AML-193 (cell line): Measurements from ENCODE around the gene COL23A1.
"Not testable (repeated sequence)": the region's sequence is repeated elsewhere in the genome, so short reads cannot be mapped to it uniquely, and the experiment has no call there.

Experiments used
- DNase-seq, 2 experiments: peaks; one replicate each; lab custom pipeline; 2025; lab: John Stamatoyannopoulos, UW

Gene COL23A1

DNA sequence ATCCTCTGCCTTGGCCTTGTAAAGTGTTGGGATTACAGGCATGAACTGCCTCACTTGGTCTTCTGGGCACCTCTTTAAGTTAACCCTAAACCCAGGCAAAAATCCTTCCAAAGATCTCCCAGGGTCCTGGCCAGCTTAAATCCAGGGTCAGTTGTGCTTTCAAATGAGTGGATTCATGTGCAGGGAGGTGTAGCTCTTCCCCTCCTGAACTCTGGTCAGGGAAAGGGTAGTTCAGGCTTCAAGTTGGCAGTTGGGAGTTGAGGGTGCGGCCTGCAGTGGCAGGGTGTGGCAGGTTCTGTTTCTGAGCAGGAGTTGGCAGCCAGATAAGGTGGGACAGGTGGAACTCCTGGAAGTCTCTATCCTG, 382.3 kb downstream of the COL23A1 start:
- DNase-seq, result no peak

DNA sequence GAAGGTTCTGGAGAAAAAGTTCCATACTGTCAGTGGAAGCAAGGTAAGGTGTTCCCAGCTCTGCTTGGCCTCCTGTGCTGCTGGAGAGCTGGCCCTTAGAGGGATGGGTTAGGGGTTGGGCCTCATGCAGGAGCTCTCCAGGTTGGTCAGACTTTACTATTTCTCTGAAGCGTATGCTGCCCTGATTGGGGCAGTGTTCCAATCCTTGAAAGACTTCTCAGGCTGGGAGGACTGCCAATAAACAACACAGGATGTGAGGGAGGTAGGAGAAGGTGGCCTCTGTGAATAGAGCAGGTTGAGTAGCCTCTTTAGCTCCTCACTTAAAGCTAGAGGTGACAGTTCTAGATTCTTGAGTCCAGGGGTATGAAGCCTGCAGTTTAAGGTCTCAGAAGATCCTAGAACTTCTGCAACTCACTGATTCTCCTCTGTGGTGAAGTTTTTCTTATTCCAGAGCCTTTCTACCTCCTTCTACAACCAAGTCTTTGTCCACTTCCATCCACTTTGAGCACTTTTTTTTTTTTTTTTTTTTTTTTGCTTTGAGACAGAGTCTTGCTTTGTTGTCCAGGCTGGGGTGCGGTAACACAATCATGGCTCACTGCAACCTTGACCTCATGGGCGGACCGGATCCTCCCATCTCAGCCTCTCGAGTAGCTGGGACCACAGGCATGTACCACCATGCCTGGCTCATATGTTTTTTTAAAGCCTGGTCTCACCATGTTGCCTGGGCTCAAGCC, 382.8 kb downstream of the COL23A1 start:
- DNase-seq, result no peak

DNA sequence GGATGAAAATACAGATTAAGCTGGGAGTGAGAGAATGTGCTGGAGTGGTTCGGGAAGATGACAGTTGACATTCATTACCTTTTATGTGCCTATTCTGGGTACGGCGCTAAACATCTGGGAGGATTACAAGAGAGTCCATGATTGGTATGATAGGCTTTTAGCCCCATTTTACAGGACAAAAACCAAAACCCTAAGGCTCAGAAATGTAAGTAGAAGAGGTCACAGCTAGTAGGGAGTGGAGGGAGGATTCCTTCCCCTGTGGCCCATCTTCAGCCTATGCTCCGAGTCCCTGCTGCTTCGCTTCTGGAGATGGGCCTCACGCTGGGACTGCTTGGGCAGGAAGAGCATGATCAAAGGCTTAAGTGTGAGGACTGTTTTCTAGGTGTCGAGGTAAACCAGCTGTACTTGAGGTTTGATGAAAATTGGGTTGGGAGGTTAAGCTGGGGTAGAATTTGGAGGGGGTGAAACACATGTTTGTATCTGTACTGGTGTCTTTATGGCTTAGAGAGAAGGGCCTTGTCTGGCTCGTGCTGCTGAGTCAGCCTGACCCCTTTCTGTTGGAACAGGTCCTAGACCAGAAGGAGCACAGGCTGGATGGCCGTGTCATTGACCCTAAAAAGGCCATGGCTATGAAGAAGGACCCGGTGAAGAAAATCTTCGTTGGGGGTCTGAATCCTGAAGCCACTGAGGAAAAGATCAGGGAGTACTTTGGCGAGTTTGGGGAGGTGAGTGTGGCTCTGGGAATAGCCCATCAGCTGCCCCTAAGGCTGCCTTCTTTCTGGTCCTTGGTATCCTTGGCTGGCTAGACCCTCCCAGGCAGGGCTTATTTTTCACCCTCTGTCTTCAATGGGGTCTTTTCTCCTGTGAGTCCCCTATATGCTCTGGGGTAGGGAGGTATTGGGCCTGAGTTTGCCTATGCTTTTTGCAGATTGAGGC, 383.8 kb downstream of the COL23A1 start:
- DNase-seq, result no peak

DNA sequence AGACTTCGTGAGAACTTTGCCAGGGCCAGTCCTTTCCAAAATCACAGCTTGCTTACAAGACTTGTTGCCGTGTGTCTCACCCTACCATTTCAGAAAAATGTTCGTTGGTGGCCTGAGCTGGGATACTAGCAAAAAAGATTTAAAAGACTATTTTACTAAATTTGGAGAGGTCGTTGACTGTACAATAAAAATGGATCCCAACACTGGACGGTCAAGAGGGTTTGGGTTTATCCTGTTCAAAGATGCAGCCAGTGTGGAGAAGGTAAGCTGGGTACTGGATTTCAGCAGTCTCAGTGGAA, 384.5 kb downstream of the COL23A1 start:
- no peak for DNase-seq

DNA sequence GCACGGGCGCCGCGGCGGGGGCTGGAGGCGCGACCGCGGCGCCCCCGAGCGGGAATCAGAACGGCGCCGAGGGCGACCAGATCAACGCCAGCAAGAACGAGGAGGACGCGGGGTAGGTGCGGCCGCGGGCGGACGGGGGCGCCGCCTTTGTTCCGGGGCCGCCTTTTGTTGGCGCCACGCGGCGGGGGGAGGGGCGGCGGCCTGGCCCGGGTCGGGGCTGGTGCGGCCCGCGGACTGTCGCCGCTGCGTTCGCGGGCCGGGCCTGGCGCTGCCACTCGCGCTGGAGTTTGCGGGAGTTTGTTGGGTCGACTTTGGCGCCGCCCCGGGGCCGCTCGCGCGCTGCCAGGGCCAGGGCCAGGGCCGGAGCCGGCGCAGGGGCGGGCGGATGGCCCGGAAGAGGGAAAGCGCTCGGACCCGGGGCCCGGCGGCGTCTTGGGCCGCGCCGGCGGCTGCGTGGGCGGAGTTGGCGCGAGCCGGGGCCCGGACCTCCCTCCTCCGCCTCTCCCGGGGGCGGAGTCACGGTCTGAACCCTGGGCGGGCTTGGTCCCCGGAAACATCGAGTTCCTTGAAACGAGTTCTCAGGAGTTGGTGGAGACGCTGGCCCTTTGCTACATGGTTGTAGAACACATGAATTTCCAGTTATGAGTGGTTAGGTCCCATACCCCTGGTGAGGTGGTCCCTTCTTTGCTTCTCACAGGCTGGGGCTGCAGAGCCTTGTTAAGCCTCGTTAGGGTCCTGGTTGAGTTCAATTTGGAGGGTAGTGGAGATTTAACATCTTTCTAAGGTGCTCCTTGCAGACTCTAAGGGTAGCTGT, 385.1 kb downstream of the COL23A1 start:
- DNase-seq, result peak; percentile 63 to 66

DNA sequence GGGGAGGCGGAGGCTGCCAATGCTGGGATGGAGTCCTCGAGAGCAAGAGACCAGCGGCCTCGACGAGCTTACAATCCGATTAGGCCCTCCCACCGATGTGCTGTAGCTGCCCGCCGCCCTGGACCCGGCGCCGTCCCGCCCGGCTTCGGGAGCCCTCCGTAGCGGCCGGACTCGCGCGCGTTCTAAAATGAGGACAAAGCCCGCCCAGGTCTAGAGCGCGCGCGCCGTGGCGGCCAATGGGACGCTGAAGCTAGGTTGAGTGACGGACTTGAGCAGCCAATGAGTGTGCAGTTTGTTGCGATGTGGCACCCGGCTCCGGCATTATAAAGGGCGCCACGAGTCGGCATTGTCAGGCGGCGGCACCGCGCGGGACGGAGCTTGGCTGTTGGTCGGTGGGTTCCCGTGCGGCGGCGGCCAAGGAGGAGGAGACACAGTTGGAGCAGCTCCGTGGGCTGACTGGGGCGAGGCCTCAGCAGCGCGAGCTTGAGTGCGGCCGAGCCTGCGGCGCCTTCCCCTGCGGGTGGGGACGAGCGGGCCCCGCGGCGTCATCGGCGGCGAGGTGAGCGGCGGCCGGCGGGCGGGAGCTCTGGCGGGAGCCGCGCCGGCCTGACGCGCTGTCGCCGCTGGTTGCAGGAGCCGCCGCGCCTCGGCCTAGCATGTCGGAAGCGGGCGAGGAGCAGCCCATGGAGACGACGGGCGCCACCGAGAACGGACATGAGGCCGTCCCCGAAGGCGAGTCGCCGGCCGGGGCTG, 385.8 kb downstream of the COL23A1 start, which contains the start of gene HNRNPAB:
TSS of gene HNRNPAB (plus strand) at position 352 of the 753 bp plus-strand sequence. CDS start at position 657, 305 bp downstream.
- peak; percentile 86 to 89 for DNase-seq

DNA sequence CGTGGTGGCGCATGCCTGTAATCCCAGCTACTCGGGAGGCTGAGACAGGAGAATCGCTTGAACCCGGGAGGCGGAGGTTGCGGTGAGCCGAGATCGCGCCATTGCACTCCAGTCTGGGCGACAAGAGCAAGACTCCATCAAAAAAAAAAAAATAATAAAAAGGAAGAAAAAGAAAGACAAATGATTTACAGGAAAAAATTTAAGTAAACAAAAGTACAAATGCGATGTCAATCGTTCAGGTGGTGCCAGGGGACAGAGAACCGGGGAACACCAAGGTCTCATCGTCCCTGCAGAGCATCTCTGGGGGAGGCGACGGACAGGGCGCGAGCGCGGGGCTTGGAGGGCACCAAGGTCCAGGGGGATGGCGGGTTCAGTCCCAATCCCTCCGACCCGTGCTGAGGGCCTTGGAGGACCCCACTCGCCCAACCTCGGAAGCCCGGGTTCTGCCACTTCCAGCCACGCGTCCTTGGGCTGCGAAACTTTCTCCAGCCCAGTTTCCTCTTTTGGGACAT, 386.5 kb downstream of the COL23A1 start:
- no peak for DNase-seq

DNA sequence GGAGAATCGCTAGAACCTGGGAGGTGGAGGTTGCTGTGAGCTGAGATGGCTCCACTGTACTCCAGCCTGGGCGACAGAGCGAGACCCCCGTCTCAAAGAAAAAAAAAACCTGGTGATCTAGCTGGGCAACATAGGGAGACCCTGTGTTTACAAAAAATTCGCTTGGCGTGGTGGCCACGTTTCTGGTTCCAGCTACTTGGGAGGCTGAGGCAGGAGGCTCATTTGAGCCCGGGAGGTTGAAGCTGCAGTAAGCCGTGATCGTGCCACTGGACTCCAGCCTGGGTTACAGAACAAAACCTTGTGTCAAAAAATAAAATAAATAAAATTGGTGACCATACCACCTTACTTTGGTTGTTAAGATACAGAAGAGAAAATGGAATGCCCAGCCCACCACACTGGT, 387.7 kb downstream of the COL23A1 start:
- no peak for DNase-seq

DNA sequence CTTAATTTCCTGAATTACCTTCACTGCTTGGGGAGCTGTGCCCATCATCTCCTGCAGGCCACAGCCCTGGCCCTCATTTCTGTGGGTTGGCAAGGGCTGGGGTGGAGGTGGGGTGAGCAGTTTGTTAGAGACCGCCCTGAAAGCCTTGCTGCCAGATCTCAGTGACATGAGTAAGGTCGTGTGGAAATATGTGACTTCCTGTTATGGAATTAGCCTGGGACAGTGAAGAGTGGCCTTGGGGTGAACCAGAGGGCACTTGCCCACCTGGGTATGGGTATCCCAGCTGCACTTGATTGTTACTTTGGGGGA, 388.3 kb downstream of the COL23A1 start:
- peak; percentile 52 to 55 for DNase-seq

DNA sequence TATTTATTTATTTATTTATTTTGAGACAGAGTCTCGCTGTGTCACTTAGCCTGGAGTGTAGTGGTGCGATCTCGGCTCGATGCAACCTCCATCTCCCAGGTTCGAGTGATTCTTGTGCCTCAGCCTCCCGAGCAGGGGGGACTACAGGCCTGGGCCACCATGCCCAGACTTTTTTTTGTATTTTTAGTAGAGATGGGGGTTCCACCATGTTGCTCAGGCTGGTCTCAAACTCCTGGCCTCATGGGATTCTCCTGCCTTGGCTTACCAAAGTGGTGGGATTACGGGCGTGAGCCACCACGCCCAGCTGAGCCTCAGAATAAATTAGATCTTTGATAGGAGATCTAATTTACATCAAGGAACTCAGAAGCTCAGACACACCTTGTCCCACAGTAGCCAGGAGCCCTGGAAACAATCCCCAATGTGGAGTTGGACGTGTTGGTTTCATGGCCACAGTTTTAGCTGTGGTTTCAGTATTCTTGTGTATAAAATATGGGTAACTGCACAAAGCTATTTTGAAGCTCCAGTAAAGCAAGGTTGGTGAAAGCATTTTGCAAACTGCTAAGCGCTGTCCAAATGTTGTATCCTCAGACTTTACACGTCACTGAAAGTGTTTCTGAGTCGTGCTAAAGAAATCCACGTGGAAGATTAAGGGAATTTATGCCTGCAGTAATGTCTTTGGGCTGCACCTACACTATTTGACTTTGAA, 388.8 kb downstream of the COL23A1 start:
- no peak for DNase-seq

DNA sequence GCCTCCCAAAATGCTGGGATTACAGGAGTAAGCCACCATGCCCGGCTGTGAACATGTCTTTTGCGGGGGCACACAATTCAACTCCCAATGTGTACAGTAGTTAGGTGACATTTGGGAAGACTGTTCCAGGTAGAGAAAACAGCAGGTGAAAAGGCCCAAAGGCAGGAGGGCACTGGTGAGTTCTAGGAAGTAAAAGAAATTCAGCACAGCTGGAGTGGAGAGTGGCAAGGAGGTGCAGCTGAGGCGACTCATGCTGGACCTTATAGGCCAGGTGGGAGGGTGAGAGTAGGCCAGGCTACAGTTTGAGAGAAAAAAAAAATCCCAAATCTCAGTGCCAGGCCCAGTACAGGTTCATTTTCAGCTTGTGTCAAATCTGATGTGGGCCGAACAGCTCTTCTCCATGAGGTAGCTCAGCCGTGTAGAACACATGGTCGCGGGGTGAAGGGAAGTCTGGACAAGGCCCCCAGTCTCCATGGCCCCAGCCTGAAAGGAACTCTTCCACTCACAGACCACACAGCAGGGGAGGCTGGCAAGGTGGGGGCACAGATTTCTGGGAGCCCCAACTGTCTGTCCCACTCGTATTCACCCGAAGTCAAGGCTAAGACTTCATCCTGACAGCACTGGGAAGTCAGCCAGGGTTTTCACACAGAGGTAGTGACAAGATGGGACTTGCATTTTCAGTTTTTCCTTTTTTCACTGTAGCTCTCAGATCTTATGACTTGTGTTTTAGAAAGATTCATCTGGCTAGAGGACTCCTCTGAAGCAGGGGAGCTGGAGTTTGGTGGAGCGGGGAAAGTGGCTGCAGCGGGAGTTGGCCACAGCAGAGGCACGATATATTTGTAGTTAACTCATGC, 390.4 kb downstream of the COL23A1 start:
- DNase-seq, result no peak

DNA sequence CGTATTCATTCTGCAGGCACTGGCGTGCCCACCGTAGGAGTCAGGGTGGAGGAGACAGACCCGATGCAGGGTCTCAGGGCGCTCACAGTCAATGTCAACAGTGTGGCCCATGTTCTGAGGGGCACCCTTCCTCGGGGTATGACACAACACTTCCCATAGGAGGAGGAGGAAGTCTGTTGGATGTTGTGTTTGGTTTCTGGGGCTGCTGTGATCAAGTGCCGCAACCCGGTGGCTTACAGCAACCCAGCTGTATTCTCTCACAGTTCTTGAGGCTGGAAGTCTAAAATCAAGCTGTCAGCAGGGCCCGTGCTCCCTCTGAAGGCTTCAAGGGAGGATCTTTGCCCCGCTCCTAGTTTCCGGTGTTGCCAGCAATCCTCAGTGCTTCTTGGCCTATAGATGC, 391.5 kb downstream of the COL23A1 start:
- DNase-seq, result no peak

DNA sequence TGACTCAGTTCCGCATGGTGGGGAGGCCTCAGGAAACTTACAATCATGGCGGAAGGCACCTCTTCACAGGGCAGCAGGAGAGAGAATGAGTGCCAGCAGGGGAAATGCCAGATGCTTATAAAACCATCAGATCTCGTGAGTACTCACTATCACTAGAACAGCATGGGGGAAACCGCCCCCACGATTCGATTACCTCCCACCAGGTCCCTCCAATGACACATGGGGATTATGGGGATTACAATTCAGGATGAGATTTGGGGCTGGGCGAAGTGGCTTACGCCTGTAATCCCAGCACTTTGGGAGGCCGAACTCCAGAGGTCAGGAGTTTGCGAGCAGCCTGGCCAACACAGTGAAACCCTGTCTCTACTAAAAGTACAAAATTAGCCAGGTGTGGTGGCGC, 392.0 kb downstream of the COL23A1 start:
- not testable (repeated sequence) for DNase-seq

DNA sequence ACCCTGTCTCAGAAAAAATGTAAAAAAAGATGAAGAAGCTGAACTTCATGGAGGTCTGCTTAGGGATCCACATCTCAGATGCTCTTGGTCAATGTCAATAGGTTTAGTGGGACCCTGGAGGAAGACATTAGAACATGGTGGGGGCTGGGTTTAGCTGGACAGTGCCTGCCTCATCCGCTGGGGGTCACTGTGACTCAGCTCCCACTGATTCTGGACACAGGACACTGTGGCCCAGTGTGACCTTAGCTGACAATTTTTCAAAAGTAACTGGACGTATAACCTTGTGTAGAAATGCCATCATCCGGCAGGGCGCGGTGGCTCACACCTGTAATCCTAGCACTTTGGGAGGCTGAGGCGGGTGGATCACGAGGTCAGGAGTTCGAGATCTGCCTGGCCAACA, 393.2 kb downstream of the COL23A1 start:
- peak in 1 of 2 experiments; percentile 20 for DNase-seq

DNA sequence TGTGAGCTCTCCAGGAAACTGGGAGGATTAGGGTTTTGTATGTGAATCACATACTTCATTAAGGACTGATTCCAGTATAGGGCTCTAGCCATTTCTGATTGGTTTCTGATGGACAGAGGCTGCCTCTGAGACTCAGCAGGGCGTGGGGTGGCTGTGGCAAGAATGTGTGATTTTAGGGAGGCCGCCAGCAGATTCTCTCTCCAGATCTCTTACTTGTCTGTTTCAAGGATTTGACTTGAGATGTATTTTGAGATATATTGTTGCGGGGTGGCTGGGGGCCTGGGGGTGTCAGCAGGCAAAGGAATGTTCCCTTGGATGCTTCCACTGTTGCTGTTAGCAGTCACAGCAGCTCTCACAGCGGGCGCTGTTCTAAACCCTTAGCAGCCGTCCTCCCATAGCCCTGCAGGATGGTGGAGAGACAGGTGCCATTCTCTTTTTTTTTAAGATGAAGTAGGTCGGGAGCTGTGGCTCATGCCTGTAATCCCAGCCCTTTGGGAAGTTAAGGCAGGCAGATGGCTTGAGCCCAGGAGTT, 393.8 kb downstream of the COL23A1 start:
- no peak for DNase-seq

DNA sequence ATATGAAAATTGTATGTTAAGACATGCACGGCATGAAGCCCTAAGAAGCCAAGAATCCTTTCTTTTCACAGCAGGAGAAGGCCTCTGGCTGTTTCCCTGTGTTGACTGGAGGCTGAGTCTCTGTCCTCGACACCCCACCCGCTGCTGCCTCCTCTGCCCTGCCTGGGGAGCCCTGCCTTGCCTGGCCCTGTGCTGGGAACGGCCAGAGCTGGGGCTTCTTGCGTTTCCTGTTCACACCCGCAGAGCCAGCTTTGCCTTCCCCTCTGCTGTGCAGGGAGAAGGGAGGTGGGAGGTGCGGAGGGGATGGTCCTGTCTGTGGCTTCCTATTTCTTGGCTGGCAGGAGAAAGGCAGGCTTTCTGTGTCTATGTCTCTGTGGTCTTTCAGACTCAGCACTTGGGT, 396.2 kb downstream of the COL23A1 start:
- peak; percentile 24 to 46 for DNase-seq

DNA sequence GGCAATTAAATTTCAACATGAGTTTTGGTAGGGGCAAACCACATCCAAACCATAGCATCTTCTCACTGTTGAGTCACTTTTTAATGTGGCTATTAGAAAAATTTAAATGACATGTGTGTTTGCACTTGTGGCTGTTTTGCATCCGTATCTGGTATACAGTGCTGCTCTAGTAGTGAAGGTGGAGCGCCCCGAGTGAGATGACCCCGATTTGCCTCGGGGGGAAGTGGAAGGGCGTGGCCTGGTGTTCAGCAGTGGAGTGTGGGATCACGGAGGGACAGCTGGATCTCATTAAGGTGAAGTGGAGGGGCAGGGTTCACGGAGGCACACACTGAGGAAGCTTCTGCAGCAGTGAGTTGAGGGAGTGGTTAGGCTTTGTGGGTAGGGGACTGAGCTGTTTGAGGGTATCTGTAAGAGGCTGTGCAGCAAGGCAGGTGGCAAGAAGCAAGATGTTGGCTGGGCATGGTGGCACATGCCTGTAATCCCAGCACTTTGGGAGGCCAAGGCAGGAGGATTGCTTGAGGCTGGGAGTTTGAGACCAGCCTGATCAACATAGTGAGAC, 396.9 kb downstream of the COL23A1 start:
- no peak for DNase-seq

DNA sequence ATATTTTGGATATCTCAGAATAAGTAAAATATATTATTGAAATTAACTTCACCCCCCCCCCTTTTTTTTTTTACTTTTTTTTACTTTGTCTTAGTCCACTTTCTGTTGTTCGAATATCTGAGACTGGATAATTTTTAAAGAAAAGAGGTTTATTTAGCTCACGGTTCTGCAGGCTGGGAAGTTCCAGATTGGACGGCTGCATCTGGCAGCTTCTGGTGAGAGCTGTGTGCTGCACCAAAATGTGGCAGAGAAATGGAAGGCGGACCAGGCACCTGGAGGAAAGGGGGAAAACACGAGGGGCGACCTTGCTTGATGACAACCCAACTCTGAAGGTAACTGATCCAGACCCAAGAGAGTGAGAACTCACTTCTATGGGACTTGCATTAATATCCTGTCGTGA, 397.4 kb downstream of the COL23A1 start:
- no peak for DNase-seq

DNA sequence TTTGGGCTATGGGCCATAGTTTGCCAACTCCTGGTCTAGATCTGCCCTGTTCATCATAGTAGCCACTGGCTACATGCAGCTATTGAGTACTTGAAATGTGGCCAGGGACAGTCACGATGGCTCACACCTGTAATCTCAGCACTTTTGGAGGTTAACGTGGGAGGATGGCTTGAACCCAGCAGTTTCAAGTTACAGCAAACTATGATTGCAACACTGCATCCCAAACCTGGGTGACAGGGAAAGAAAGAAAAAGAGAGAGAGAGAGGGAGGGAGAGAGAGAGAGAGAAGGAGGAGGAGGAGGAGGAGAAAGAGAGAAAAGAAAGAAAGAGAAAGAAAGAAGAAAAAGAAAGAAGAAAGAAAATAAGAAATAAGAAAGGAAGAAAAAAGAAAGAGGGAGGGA, 397.9 kb downstream of the COL23A1 start:
- no peak for DNase-seq

DNA sequence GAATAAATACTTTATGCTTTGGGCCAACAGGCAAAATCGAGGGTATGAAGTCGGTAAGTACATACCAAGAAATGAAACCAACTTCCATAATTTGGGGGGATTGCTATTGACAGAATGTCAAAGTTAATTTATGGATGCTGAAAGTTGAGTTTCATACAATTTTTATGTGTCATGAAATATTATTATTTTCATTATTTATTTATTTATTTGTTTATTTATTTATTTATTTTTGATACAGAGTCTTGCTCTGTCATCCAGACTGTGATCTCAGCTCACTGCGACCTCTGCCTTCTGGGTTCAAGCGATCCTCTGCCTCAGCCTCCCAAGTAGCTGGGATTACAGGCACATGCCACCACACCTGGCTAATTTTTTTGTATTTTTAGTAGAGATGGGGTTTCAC, 398.5 kb downstream of the COL23A1 start:
- no peak for DNase-seq
